HFFc6 (cell line): ENCODE results near the gene INSC. TPM values are rescaled to one million over a fixed set of nuclear protein-coding genes. Genes with fewer than 3 reads are reported as not detected.

Experiments
- DNase-seq: peaks from one replicate; pipeline ENCODE4 v3.0.0-alpha.2; 2018
- H3K27ac Mint-ChIP-seq: 2 replicates; pipeline ENCODE4 v1.8.0; 2020; ENCODE audit warnings: mild to moderate bottlenecking, mixed read lengths
- H3K27me3 Mint-ChIP-seq: 2 replicates; pipeline ENCODE4 v1.8.0; 2021; ENCODE audit warnings: mild to moderate bottlenecking, moderate library complexity, mixed read lengths; ENCODE audit not compliant: insufficient read depth
- H3K36me3 Mint-ChIP-seq: 2 replicates; pipeline ENCODE4 v1.8.0; 2021; ENCODE audit warnings: low read depth, mixed read lengths
- H3K4me1 Mint-ChIP-seq: 2 replicates; pipeline ENCODE4 v1.8.0; 2020; ENCODE audit warnings: low read depth, mixed read lengths
- H3K4me3 Mint-ChIP-seq: 2 replicates; pipeline ENCODE4 v1.8.0; 2020; ENCODE audit warnings: mild to moderate bottlenecking, moderate library complexity, mixed read lengths
- H3K9me3 Mint-ChIP-seq: 2 replicates; pipeline ENCODE4 v1.8.0; 2020; ENCODE audit warnings: mild to moderate bottlenecking, mixed read lengths
- CTCF ChIP-seq: fragments of 200-600 bp; sonication (generic); IDR thresholded peaks from 2 replicates; pipeline ENCODE4 v1.5.0; 2021; ENCODE audit warnings: antibody characterized with exemption, mild to moderate bottlenecking
- total RNA-seq, 6 experiments: library from RNA; stranded (reverse); fragmentation: NEBNext Ultra II Directional; extraction: Animal tissue kit (Norgen Biotek cat#: 25700); gene quantifications; 2 replicates in 1 of 6; 3 replicates in 5 of 6; pipeline ENCODE4 v1.2.3, GENCODE V29; 2021

Gene INSC
- total RNA-seq, 6 experiments from 2014 or later = 0.08 to 0.43 (median 0.16) TPM

GRCh38 chr11:15185021-15185420, 70.3 kb downstream of the INSC start:
- Mint-ChIP-seq H3K36me3 (no peaks in the 10 kb centered on the region; the same call in 1 of the 2 replicates), H3K9me3 (no peaks in the 10 kb centered on the region), H3K27me3 (no peaks in the 10 kb centered on the region), H3K4me1 (peaks cover 24% of the 10 kb centered on the region), H3K4me3 (no peak overlapping the region), H3K27ac (no peak overlapping the region)
- DNase-seq = no peak
- no peak for TF ChIP-seq CTCF

- no peaks in the 10 kb centered on the region; the same call in 1 of the 2 replicates for H3K36me3 Mint-ChIP-seq
- TF ChIP-seq CTCF = no peak
- no peak overlapping the region for H3K27ac Mint-ChIP-seq
- no peaks in the 10 kb centered on the region for H3K9me3 Mint-ChIP-seq
- H3K4me1 Mint-ChIP-seq = peaks cover 17% of the 10 kb centered on the region
- no peak overlapping the region for H3K4me3 Mint-ChIP-seq
- no peak for DNase-seq
- no peaks in the 10 kb centered on the region for H3K27me3 Mint-ChIP-seq
Measured at GRCh38 chr11:15186146-15186545, 71.4 kb downstream of the INSC start.

- no peaks in the 10 kb centered on the region for H3K27me3 Mint-ChIP-seq
- peaks cover 17% of the 10 kb centered on the region for H3K4me1 Mint-ChIP-seq
- no peak overlapping the region for H3K27ac Mint-ChIP-seq
- DNase-seq = no peak
- no peak overlapping the region for H3K4me3 Mint-ChIP-seq
- H3K36me3 Mint-ChIP-seq = no peaks in the 10 kb centered on the region; the same call in 1 of the 2 replicates
- TF ChIP-seq CTCF = no peak
- H3K9me3 Mint-ChIP-seq = no peaks in the 10 kb centered on the region
Measured at GRCh38 chr11:15189189-15189588, 74.5 kb downstream of the INSC start.

- DNase-seq = no peak
Measured at GRCh38 chr11:15189641-15190365, 75.1 kb downstream of the INSC start.

GRCh38 chr11:15190611-15191010, 75.9 kb downstream of the INSC start:
- no peak overlapping the region for H3K4me3 Mint-ChIP-seq
- H3K9me3 Mint-ChIP-seq = no peaks in the 10 kb centered on the region
- no peaks in the 10 kb centered on the region; the same call in 1 of the 2 replicates for H3K36me3 Mint-ChIP-seq
- DNase-seq = no peak
- TF ChIP-seq CTCF = no peak
- H3K4me1 Mint-ChIP-seq = peaks cover 28% of the 10 kb centered on the region
- H3K27ac Mint-ChIP-seq = no peak overlapping the region
- no peaks in the 10 kb centered on the region for H3K27me3 Mint-ChIP-seq

More at GRCh38 chr11:15189641-15190365, 75.1 kb downstream of the INSC start:
- Mint-ChIP-seq H3K4me1 (peaks cover 20% of the 10 kb centered on the region), H3K4me3 (no peak overlapping the region), H3K36me3 (no peaks in the 10 kb centered on the region; the same call in 1 of the 2 replicates), H3K27ac (no peak overlapping the region), H3K27me3 (no peaks in the 10 kb centered on the region), H3K9me3 (no peaks in the 10 kb centered on the region)
- TF ChIP-seq CTCF = no peak
